DMS153 treated with DMSO at 0.1 percent for 48 hours (cell line): ENCODE data around the gene KCTD12.

ENCODE experiments used
- DNase-seq: peaks from one replicate; lab custom pipeline; 2025; ENCODE audit not compliant: unreplicated experiment; lab: John Stamatoyannopoulos, UW

Gene KCTD12

GRCh38 chr13:76888421-76888820 is 2.2 kb upstream of the KCTD12 start:
- no peak for DNase-seq

- DNase-seq: no peak
These were observed 915 bp upstream of the KCTD12 start for GRCh38 chr13:76887076-76887563.

GRCh38 chr13:76886005-76886291 is 257 bp downstream of the KCTD12 start:
- DNase-seq: no peak

- DNase-seq: peak; percentile 38
These were observed 801 bp downstream of the KCTD12 start for GRCh38 chr13:76885203-76886004.

- DNase-seq: no peak
These were observed 1.4 kb downstream of the KCTD12 start for GRCh38 chr13:76884907-76885202.

GRCh38 chr13:76884186-76884906 is 1.9 kb downstream of the KCTD12 start:
- peak; percentile 35 for DNase-seq

- DNase-seq: no peak
These were observed 3.0 kb downstream of the KCTD12 start for GRCh38 chr13:76883236-76883635.

GRCh38 chr13:76882431-76882830 is 3.8 kb downstream of the KCTD12 start:
- no peak for DNase-seq

- DNase-seq: no peak
These were observed 6.3 kb downstream of the KCTD12 start for GRCh38 chr13:76879883-76880270.

GRCh38 chr13:76879203-76879882 is 6.9 kb downstream of the KCTD12 start:
- DNase-seq: no peak

- no peak for DNase-seq
These were observed 8.2 kb downstream of the KCTD12 start for GRCh38 chr13:76878043-76878442.

- DNase-seq: no peak
These were observed 10.9 kb downstream of the KCTD12 start for GRCh38 chr13:76875271-76875815.

- DNase-seq: no peak
These were observed 11.7 kb downstream of the KCTD12 start for GRCh38 chr13:76874479-76874878.

GRCh38 chr13:76873445-76873844 is 12.8 kb downstream of the KCTD12 start:
- DNase-seq: no peak

GRCh38 chr13:76872675-76873074 is 13.5 kb downstream of the KCTD12 start:
- DNase-seq: no peak

- DNase-seq: no peak
These were observed 14.8 kb downstream of the KCTD12 start for GRCh38 chr13:76871432-76871831.

- no peak for DNase-seq
These were observed 17.8 kb downstream of the KCTD12 start for GRCh38 chr13:76868371-76868770.

- no peak for DNase-seq
These were observed 20.2 kb downstream of the KCTD12 start for GRCh38 chr13:76865996-76866503.

- no peak for DNase-seq
These were observed 21.1 kb downstream of the KCTD12 start for GRCh38 chr13:76865109-76865508.

GRCh38 chr13:76864259-76864658 is 21.9 kb downstream of the KCTD12 start:
- DNase-seq: no peak

GRCh38 chr13:76863022-76863421 is 23.2 kb downstream of the KCTD12 start:
- no peak for DNase-seq

GRCh38 chr13:76861859-76862258 is 24.3 kb downstream of the KCTD12 start:
- DNase-seq: no peak
